Left ventricle myocardium superior (tissue), 1 donor: ENCODE results near the gene EIF4B. TPM values are rescaled to one million over a fixed set of nuclear protein-coding genes. Genes with fewer than 3 reads are reported as not detected.

Source experiments
- ATAC-seq: fragments of 200-7000 bp; cut with Tn5 transposase; one replicate; pipeline ENCODE4 v1.9.1; 2020; ENCODE audit warnings: mild to moderate bottlenecking, moderate library complexity
- DNase-seq: peaks from one replicate; pipeline ENCODE4 v3.0.0-alpha.2; 2020
- intact Hi-C: fragments of 100-400 bp; cut with micrococcal nuclease; formaldehyde crosslinking; loops from one replicate; pipeline ENCODE4 v1.11.0; 2022
- total RNA-seq: library from RNA; stranded (reverse); fragmentation: NEBNext Ultra II Directional; extraction: Animal tissue kit (Norgen Biotek cat#: 25700); gene quantifications from one replicate; pipeline ENCODE4 v1.2.1, GENCODE V29; 2021
- donor health status: DM: no; HTN: yes; CAD: no; lungs with severe emphysema.

EIF4B gene
- total RNA-seq, 1 donor from 2014 or later: 513 TPM

DNA sequence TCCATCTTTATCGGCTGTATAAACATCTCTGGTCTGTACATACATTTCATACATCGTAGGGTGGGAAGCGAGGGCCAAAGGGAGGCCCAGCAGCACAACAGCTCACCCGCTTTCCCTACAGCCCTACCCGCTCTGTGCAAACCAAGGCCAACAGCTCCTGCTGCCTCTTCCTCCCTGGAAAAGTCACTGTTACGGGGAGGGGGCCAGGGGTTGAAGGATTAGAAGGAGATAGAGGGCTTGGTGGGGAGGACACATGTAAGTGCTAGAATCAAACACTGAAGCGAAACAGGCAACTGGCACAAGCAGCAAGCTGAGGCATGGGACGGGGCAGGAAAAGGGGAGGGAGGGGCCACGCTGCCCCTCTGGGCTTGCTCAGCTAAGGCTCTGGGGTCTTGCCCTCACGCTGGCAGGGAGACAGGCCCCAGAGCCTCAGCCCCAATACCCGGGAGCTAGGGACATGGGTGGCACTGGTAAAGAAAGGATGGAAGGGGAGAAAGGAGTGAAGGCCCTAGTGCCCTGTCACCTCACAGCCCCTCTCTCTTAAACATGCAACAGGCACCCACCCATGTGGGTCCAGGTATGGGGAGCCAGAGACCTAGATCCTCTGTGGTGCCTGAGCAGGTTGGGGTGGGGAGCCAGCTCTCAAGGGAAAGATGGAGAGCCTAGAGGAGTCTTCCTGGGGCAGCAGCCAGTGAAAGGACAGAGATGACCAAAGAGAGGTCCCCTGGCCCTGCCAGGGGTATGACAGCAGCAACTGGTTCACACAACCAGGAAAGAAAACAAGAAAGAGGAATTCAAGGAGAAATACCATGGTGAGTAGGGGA is 58.6 kb downstream of the EIF4B start:
- ATAC-seq: peak; percentile 2

DNA sequence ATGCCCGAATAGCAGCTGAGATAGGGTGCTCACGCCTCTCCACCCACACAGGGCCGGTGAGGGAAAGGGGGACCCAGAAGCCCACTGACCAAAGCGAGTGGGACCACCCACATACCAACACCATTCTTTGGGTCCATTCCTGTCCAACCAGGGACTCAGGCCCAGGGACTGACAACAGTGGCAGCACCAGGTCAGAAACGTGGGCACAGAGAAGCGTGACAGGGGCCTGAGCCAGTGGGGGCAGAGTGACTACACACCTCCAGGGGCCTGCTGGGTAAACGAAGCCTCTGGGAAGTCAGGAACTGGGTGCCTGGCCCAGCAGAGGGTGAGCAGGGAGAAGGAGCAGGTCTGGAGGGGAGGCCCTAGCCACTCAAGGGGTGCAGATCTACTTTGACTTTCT is 59.2 kb downstream of the EIF4B start:
- intact Hi-C loops: loop anchor here (10.0 kb wide), 1 partner anchor 129 kb away; no protein-coding TSS in a partner anchor
- peak; percentile 1 for ATAC-seq

More for the DNA sequence above, 58.6 kb downstream of the EIF4B start:
- intact Hi-C loops: loop anchor here (10.0 kb wide), 1 partner anchor 130 kb away; no protein-coding TSS in a partner anchor
- DNase-seq: peak; percentile 36

DNA sequence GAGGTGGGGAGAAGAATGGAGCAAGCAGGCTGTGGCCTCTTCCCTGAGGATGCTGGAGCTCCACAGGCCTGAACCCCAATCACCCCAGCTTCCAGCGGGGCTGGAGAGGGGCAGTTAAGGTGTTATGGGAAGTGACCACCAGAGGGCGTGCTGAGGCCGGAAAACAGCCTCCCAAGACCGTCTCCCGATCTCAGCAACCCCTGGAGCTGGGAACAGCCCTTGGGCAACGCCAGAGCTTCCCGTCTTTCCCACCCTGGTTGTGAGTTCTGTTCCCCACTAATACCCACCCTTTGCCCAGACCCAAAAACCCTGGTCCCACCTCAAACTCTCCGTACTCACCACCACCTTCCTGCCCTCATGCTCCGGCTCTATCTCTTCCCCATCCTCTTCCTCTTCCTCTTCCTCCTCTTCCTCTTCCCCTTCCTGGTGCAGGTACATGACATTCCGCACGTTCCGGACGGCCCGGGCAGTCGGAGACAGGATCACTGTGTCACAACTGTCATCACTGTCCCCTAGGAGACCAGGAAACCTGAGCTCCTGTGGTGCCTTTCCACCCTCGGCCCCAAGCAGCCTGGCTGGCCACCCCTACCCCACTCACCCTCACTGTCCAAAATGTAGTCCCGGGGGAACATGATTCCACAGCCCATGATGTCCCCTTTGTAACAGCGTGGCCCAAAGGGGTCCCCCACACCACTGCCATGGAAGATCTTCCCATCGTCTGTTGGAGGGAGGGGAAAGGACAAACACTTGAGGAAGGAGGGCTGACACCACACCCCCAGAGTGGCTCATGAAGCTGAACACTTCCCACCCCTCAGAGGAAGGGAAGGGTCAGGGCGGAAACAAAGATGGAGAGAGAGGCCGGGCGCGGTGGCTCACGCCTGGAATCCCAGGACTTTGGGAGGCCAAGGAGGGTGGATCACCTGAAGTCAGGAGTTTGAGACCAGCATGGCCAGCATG is 60.0 kb downstream of the EIF4B start:
- DNase-seq (peak; percentile 86), ATAC-seq (peak; percentile 59)
- intact Hi-C loops: loop anchor here (10.0 kb wide), 1 partner anchor 129 kb away; no protein-coding TSS in a partner anchor

More for the DNA sequence above, 59.2 kb downstream of the EIF4B start:
- peak; percentile 40 for DNase-seq

DNA sequence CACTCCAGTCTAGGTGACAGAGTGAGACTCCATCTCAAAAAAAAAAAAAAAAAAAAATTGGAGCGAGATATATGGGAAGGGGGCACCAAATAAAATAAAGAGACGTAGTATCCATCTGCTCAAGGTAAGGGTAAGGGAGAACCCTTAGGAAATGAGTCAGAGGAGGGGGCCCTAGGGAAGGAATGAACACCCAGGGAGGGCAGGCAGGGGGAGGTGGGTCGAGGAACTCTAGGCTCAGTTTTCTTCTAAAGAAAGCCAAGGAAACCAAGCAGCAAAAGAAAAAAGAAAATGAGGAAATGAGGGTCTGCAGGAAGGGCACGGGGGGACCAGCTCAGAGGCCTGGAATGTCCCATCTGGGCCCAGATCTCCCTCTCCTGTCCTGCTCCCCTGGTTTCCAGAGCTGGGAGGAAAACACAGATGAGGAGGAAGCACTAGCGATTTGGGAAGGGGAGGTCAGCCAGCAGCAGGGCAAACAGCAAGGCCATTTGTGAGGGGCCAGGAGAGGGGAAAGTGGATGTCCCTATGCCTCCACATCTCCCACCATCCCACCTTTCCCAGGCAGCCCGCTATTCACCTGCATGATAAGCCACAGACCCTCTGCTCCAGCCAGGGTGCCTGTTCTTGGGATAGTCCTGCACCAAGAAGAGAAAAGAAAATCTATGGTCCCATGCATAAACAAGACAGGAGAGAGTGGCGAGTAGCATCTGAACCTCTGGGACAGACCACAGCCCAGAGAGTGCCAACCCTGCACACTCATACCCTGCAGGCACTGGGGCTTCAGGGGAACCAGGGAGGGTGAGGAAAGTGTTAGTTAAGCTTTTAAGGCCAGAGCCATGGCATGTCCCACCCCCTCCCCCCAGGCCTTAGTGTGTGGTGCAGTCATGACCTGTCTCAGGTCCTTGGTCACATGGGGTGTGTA is 61.1 kb downstream of the EIF4B start:
- intact Hi-C loops: loop anchor here (10.0 kb wide), 1 partner anchor 127 kb away; no protein-coding TSS in a partner anchor
- ATAC-seq (no peak), DNase-seq (no peak)

DNA sequence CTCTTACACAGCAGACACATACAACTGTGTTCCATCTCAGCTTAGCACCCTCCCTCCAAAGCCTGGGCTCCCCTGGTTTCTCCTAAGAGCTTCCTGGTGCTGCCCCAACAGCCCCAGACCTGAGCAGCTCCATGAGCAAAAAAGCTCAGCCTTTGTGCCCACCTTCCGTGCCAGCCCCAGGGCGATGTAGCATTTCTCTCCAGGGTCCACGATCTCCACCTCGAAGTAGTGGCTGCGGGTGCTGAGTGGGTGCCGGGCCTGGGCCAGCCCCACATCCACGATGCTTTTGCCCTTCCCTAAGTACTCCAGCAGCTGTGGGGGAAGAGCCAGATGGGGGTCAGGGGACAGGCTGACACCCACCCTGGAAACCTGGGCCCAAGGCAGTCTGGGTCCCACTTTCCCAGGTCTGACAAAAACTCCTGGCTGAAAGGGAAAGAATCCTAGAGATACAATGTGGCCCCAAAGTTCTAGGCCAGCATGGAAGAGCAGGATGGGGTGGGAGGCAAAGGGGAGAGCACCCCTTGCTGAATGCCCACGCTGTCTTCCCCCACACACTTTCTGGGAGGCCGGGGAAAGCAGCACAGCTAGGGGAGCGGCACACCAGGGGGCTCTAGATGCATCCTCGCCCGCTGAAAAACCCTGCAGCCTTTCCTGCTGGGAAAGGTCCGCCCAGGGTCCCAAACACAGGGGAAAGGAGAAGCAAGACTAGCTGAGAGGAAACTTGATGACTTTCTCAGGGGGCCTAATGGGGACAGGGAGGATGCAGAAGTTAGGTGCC is 61.9 kb downstream of the EIF4B start:
- ATAC-seq (no peak), DNase-seq (no peak)
- intact Hi-C loops: loop anchor here (10.0 kb wide), 1 partner anchor 127 kb away; no protein-coding TSS in a partner anchor

DNA sequence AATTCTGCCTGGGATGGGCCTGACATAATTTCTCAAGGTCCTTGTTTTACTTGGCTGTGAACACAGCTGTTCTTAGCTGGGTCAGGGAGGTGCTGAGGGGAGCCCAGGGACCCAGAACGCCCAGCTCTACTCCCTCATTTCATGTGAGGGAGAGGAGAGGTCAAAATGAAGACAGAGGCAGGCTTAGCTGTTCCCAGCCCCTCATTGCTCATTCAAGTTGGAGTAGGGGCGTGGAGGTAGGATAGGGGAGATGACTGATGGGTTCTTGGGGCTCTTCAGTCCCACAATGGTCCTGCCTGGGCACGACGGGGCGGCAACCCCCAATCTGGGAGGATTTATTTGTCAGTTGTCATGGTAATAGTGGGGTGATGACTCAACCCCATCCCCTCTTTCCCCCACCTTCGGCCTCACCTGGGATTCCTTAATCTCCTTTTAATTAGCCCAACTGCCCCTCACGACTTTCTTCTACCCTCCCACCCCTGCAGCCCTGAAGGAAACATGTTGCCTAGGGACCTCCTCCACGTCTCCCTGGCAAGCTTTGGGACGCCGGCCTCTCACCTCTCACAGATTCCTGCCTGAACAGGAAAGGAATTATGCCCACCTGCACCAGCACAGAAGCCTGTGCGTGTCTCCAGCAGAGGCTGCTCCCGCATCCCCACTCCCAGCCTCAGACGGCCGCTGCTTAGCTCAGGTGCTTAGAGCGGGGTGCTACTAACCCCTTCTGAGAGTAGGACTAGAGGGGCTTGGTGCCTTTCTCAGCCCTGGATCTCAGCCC is 62.7 kb downstream of the EIF4B start:
- ATAC-seq: peak; percentile 0
- intact Hi-C loops: loop anchor here (10.0 kb wide), 1 partner anchor 126 kb away; no protein-coding TSS in a partner anchor

DNA sequence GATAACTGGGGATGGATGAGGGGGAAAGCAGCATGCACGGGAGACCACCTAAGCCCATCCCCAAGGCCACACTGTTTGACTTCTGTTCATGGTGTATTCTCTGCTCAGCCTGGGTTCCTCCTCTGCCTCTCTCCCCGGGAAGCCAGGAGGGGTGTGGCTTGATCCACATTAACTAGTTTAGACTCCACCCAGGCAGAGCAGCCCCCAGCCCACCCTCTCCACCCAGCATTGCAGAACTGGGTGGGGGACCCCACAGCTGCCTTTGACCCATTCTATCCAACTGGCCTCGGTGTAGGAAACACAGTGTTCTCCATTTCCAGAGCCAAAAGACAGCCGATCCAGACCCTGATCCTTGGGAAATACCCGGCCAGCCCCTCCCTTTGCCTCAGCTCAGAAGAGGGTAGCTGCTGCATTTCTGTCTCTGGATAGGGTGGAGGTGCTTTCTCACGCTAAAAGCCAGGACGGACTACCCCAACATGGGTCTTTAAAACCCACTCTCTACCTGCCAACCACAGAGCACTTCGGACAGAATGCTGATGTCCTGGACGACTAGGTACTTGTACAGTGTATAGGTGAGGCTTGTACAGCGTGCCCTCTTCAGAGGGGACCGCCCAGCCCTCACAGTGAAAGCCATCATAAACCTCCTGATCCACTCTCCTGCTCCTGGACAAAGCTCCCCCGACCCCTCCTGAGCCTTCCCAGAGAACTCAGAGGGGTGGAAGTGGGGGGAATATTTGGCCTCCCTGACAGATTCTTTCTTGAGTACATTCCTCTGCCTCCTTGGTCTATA is 63.6 kb downstream of the EIF4B start:
- DNase-seq (peak; percentile 56), ATAC-seq (peak; percentile 11)
- intact Hi-C loops: loop anchor here (10.0 kb wide), 1 partner anchor 125 kb away; no protein-coding TSS in a partner anchor

More for the DNA sequence above, 62.7 kb downstream of the EIF4B start:
- DNase-seq: peak; percentile 35

DNA sequence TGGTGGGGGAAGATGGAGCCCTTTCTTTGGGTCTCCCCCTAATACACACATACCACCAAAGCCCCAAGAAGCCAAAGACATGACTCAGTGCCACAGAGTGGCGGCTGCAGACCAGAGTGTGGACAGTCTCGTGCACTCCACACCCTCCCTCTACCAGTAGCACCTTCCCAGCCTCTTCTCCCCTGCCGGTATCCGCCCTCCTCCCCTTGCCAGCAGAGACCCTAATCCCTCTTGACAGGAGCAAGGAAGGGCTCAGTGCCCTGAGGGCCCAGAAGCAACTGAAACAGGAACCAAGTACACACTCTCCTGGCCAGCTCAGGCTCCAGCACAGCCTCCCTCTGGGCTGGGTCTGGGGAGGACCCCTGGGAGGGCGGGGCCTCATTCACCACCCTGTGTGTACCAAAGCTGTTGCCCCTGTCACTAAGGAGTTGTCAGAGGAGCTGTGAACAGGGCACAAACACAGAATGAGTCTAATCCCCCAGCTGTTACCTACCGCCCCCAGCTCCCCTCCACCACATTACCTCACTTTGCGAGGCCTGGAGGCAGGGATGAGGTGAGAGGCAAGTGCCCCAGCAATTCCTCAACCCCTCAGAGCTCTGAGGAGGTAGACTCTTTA is 64.7 kb downstream of the EIF4B start:
- no peak for DNase-seq
- no peak for ATAC-seq
- intact Hi-C loops: no loop called here

DNA sequence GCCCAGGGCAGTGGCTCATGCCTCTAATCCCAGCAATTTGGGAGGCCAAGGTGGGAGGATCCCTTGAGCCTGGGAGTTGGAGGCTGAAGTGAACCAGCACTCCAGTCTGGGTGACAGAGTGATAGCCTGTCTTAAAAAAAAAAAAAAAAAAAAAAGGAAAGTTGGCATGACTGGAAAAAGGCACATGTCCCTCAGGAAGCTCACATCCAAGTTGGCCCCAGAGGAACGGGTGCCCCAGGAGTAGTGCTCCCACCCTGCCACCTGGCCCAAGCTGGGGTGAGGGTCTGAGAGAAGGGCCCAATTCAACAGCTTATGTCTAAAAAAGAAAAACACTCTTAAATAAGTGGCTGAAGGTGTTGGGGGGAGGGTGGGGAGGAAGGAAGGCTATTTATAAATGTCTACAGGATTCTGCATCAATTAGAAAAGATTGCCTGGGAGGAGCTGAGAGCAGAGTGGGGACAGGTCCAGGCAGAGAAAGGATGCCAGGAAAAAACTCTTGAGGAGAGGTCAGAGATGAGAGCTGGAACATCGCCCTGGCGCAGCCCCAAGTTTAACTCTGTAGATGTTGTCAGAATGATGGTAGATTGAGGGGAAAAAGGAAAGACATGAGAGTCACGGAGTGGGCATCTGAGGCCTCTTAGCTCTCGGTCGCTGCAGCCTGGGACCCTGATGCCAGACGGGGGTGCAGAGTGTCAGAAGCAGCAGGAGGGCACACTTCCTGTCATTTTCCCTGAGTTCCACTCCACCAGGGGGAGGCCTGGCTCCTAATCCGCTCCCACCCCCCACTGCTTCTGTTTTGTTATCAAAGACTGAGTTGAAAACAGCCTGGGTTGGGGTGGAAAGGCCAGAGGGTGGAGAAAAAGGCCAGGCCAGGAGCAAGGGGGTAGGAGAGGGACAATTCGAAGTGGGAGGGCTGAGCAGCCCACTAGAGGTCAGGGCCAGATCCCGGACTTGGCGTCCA is 65.6 kb downstream of the EIF4B start:
- intact Hi-C loops: no loop called here
- ATAC-seq: peak; percentile 74
- DNase-seq: peak; percentile 90

DNA sequence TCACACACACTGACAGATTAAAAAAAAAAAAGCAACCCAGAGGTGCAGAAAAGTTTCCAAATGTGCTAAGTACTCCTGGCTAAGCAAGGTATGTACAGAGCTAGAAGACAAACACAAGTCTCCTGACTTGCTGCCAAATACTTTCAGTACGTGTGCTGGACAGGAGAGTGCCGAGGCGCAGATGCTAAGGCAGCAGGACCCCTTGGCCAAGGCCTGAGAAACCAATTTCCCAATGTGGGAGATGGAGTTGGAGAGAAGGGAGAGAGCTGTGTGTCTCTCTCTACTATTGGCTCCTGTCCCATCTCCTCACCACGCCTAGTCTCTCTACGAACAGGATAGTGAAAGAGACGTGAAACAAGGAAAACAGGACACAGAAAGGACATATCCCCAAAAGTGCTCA is 67.6 kb downstream of the EIF4B start:
- intact Hi-C loops: no loop called here
- ATAC-seq (no peak), DNase-seq (no peak)

DNA sequence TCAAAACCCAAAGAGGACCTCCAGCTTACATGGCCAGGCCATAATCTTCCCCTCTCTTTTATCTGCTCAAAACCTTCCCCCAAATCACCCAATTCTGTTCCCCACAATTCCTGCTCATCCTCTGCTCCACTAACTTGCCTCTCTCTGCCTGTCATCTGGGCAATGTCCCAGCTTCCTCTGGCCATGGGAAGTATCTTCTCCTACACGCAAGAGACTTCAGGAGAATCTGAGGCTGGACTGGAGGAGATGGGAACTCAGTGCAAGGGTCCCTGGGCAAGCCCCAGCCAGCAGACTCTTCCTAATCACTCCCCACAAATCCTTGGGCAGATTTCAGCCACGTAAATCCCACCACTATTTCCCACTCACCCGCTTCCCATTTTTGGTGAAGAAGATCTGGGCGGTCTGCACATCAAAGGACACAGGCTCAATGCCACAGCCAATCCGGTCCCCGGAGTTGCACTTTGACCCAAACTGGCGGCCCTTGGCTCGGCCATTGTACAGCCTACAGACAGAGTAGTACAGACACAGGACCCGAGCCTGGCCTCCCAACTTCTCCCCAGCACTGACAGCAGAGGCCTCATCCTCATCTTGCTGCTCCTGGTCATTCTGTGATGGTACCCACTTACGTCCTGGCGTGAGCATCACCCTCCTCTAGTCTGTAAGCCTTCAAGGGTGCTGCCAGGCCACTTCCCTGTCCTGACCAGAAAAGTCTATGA is 68.2 kb downstream of the EIF4B start:
- DNase-seq (no peak), ATAC-seq (no peak)
- intact Hi-C loops: no loop called here

DNA sequence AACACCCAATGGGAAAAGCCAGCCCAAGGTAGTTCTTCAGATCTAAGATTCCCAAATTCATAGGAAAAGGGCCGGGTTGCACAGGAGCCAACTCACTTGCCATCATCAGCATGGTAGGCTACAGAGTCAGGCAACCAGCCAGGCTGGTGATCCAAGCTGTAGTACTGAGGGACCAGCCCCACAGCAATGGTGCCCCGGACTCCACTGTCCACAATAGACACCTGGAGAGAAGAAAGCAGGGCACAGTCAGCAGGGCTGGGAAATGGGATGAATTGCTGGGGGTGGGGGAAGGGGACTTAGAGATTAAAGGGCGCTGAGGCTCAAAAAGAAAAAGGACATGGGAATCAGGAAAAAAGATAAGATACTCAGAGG is 68.7 kb downstream of the EIF4B start:
- ATAC-seq: no peak
- DNase-seq: no peak
- intact Hi-C loops: no loop called here

DNA sequence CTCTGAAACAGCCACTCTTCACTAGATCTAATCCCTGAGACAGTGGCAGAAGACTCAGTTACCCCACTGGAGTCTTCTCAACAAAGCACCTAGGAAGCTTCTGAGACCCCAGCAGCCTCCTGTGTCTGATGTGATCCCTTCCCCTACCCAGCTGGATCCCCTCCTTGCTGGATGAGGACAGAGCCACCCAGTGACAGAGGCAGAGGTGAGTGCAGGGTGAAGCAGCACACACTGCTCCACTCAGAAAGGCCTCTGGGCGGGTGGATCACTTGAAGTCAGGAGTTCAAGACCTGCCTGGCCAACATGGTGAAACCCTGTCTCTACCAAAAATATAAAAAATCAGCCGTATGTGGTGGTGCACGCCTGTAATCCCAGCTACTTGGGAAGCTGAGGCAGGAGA is 70.2 kb downstream of the EIF4B start:
- DNase-seq: no peak
- intact Hi-C loops: no loop called here
- ATAC-seq: no peak

DNA sequence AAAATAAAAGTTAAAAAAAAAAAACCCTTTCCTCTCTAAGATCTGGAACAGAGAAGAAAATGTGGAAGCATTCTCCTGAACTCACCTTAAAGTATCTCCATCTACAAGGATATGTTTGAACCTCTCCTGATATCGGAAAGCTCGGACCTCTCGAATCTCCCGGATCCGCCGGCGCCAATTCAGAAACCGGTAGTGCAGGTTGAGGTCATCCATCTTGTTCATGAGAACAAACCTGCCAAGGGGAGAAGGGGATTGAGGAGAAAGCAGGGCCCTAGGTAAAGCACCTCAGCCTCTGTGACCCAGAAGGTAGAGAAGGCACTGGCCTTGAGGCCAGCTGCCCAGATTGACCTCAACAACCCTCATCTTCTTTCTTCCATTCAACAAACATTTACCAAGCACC is 70.8 kb downstream of the EIF4B start:
- ATAC-seq: no peak
- intact Hi-C loops: no loop called here
- no peak for DNase-seq
